Activated naive CD4-positive, alpha-beta T cell treated with anti-CD3 and anti-CD28 coated beads, Interleukin-2, amount 50 U/mL, for 24 hours (primary cell): ENCODE data around the gene ACSF3.

ENCODE experiments used
- H3K27ac Mint-ChIP-seq: one replicate; pipeline ENCODE4 v1.8.0; 2021; ENCODE audit warnings: mild to moderate bottlenecking, mixed read lengths
- H3K27me3 Mint-ChIP-seq: one replicate; pipeline ENCODE4 v1.8.0; 2021; ENCODE audit warnings: mixed read lengths
- H3K36me3 Mint-ChIP-seq: one replicate; pipeline ENCODE4 v1.8.0; 2021; ENCODE audit warnings: mixed read lengths
- H3K4me1 Mint-ChIP-seq: one replicate; pipeline ENCODE4 v1.8.0; 2021; ENCODE audit warnings: mixed read lengths
- H3K4me3 Mint-ChIP-seq: one replicate; pipeline ENCODE4 v1.8.0; 2021; ENCODE audit warnings: mild to moderate bottlenecking, mixed read lengths
- H3K9me3 Mint-ChIP-seq: one replicate; pipeline ENCODE4 v1.8.0; 2021; ENCODE audit warnings: mixed read lengths

ACSF3 gene

DNA sequence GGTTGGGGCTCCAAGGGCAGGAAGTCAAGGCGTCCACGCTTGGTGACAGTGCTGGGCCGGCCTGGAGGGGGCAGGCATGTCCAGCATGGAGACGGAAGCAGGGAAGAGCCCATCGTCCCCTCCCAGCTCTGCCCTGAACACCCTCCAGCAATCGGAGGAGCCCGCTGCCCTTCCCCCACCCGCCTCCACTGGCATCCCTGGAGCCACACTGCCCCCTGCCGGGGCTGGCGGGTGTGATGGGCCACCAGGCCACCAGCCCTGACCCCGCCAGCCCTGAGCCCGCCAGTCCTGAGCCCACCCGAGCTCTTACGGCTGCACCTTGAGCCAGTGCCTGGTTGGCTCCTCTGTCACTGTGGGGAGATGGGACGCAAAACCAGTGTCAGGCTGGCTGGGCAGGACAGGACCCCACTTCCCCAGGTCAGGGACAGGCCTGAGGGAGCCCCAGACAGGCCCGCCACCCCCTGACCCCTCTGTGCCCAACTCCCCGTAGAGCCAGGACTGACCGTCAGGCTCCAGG, 73.8 kb downstream of the ACSF3 start:
- Mint-ChIP-seq H3K9me3 (no peaks in the 10 kb centered on the region), H3K4me1 (peaks cover 6% of the 10 kb centered on the region), H3K4me3 (no peak overlapping the region), H3K27me3 (no peaks in the 10 kb centered on the region), H3K36me3 (no peaks in the 10 kb centered on the region), H3K27ac (no peak overlapping the region)

- no peaks in the 10 kb centered on the region for H3K27me3 Mint-ChIP-seq
- no peaks in the 10 kb centered on the region for H3K9me3 Mint-ChIP-seq
Measured at GRCh38 chr16:89168381-89169189, 74.9 kb downstream of the ACSF3 start.

GRCh38 chr16:89169778-89170177, 76.1 kb downstream of the ACSF3 start:
- H3K4me3 Mint-ChIP-seq = no peak overlapping the region
- no peak overlapping the region for H3K27ac Mint-ChIP-seq
- no peaks in the 10 kb centered on the region for H3K9me3 Mint-ChIP-seq
- H3K27me3 Mint-ChIP-seq = no peaks in the 10 kb centered on the region
- H3K36me3 Mint-ChIP-seq = no peaks in the 10 kb centered on the region
- H3K4me1 Mint-ChIP-seq = peaks cover 6% of the 10 kb centered on the region

More at GRCh38 chr16:89168381-89169189, 74.9 kb downstream of the ACSF3 start:
- Mint-ChIP-seq H3K4me3 (no peak overlapping the region), H3K4me1 (peaks cover 6% of the 10 kb centered on the region), H3K27ac (no peak overlapping the region), H3K36me3 (no peaks in the 10 kb centered on the region)

- H3K4me1 Mint-ChIP-seq = peaks cover 6% of the 10 kb centered on the region
- H3K27me3 Mint-ChIP-seq = no peaks in the 10 kb centered on the region
- H3K4me3 Mint-ChIP-seq = peak overlapping the region; percentile 72
- H3K36me3 Mint-ChIP-seq = no peaks in the 10 kb centered on the region
- no peaks in the 10 kb centered on the region for H3K9me3 Mint-ChIP-seq
- no peak overlapping the region for H3K27ac Mint-ChIP-seq
Measured at GRCh38 chr16:89170346-89171215, 76.9 kb downstream of the ACSF3 start.

GRCh38 chr16:89171216-89172170, 77.8 kb downstream of the ACSF3 start, which contains the start of gene CDH15:
Gene CDH15, plus strand, starts transcription at chr16:89171748. Its CDS starts 84 bp downstream, at chr16:89171832.
- Mint-ChIP-seq H3K36me3 (no peaks in the 10 kb centered on the region), H3K27me3 (no peaks in the 10 kb centered on the region), H3K4me1 (peaks cover 6% of the 10 kb centered on the region), H3K4me3 (peak within 1 kb of the TSS; percentile 72), H3K27ac (no peak within 1 kb of the TSS), H3K9me3 (no peaks in the 10 kb centered on the region)

DNA sequence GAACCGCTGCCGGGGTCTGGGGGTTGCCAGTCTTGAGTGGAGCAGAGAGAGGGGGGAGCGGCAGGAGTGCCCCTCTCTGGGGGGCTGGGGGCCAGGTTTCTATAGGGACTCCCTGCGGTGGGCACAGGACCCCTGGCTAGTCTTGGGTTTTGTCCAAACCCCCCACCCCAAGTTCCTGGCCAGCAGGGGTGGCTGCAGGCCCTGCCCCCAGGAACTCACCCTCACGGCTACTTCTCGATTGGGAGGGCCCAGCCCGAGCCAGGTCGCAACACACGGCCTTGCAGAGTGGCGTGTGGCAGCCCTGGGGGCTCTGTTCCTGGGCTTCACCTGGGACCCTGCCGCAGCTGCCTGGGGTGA, 78.5 kb downstream of the ACSF3 start:
- Mint-ChIP-seq H3K27me3 (no peaks in the 10 kb centered on the region), H3K4me3 (no peak overlapping the region), H3K36me3 (no peaks in the 10 kb centered on the region), H3K27ac (no peak overlapping the region), H3K9me3 (no peaks in the 10 kb centered on the region), H3K4me1 (peaks cover 6% of the 10 kb centered on the region)

- no peaks in the 10 kb centered on the region for H3K27me3 Mint-ChIP-seq
- no peak overlapping the region for H3K4me3 Mint-ChIP-seq
- H3K4me1 Mint-ChIP-seq = peaks cover 6% of the 10 kb centered on the region
- no peaks in the 10 kb centered on the region for H3K36me3 Mint-ChIP-seq
- no peak overlapping the region for H3K27ac Mint-ChIP-seq
- no peaks in the 10 kb centered on the region for H3K9me3 Mint-ChIP-seq
Measured at GRCh38 chr16:89172528-89173173, 79.0 kb downstream of the ACSF3 start.

DNA sequence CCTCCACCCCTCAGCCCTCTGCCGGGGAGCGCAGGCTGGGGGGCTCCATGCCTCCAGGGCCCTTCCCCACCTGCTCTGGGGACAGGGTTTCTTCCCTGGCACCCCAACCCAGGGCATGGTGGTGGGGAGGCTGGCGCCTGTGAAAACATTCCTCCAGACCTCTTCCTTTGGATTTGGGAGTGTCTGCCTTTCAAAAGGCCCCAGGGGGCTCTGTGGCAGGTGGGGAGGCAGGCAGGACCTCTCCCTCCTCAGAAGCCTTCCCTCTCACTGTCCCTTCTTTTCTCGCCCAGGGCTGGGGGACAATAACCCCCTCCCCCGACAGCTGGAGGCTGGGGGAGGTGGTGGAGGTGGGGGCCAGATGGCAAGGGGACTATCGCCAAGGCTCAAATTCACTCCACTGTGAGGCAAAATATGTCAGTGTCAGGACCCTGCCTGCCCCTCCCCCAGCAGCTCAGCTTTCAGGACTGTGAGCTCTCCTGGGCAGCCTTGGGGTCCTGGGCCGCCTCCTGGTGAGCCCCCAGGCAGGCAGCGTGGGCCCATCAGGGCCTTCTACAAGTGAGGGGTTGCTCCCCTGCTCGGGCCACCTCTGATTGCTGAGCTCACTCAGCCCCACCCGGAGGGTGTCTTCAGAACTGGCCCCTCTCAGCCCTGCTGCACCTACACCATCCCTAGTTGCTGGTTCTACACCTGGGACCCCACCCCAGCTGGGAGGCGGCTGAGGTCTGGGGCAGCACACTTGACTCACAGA, 79.7 kb downstream of the ACSF3 start:
- no peaks in the 10 kb centered on the region for H3K9me3 Mint-ChIP-seq

DNA sequence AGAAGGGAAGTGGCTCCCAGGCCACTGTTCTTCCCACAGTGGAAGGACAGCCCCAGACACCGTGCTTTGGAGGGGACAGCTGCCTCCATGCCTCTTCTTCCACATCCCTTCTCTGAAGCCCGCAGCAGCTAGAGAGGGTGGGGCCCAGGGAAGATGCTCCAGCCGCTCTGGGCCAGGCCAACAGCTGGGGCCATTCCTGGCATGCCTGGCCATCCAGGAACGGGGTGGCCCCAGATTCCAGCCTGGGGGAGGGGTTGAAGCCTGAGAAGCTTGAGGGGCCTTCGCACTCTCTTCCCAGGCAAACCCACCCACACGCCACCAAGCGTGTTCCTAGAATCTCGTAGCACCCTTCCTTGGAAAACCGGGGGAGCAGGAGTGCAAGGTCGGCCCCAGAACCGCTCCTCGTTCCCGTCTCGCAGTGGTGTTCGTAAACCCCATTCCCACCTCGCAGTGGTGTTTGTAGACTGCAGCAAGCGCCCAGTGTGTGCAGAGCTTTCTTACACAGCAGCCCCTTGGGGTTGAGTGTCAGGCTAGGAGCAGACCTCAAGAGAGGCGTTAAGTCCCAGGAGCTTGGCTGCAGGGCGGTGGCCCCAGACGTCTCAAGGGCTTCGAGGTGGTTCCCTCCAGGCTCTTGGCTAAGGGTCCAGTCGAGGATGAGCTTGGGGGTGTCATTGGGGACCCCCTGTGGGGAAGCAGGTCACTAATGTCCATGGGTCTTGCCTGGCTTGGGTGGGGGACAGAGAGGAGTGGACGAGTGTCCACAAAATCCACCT, 80.6 kb downstream of the ACSF3 start:
- H3K4me3 Mint-ChIP-seq = no peak overlapping the region
- no peak overlapping the region for H3K27ac Mint-ChIP-seq
- H3K36me3 Mint-ChIP-seq = no peaks in the 10 kb centered on the region
- no peaks in the 10 kb centered on the region for H3K9me3 Mint-ChIP-seq
- peaks cover 6% of the 10 kb centered on the region for H3K4me1 Mint-ChIP-seq
- no peaks in the 10 kb centered on the region for H3K27me3 Mint-ChIP-seq

More for the DNA sequence above, 79.7 kb downstream of the ACSF3 start:
- H3K36me3 Mint-ChIP-seq = no peaks in the 10 kb centered on the region
- no peak overlapping the region for H3K4me3 Mint-ChIP-seq
- H3K27me3 Mint-ChIP-seq = no peaks in the 10 kb centered on the region
- no peak overlapping the region for H3K27ac Mint-ChIP-seq
- H3K4me1 Mint-ChIP-seq = peaks cover 6% of the 10 kb centered on the region

GRCh38 chr16:89174877-89175276, 81.2 kb downstream of the ACSF3 start:
- Mint-ChIP-seq H3K4me3 (no peak overlapping the region), H3K4me1 (peaks cover 6% of the 10 kb centered on the region), H3K27ac (no peak overlapping the region), H3K27me3 (no peaks in the 10 kb centered on the region), H3K9me3 (no peaks in the 10 kb centered on the region), H3K36me3 (no peaks in the 10 kb centered on the region)

DNA sequence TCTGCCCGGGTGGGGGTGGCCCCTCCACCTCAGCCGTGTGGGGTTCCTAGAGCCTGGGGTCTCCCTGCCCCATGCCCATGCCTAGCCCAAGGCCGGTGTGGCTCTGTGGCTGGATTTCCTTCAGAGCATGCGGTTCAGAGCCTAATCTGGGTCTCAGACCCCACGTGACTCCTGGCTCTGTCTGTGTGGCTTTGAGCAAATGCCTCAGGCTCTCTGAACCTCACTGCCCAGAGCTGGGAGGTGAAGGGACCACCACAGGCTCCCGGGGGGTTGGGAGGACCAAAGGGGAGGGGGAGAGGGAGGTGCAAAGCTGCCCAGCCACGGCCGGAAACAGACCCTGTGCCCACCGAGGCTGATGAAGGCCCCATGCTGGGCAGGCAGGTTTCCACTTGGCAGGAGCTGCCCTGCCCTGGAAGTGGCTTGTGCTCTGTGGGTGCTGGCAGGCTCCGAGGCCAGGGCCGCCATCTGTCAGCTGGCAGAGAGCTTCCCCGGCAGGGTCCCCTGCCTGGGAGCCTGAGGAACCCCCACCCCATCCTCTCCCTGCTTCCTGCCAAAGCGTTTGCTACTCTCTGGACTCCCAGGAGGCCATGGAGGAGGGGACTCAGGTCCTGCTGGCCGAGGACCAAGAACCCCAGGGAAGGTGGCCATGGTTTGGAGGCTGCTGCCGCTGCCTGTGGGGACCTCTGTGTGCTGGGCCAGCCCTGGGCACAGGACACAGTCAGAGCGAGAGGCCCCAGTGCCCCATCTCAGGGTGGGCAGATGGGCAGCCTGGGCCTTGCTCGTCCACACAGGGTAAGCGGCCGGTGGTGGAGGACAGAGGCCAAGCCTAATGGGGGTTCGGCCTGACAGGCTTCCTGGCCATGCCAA, 81.9 kb downstream of the ACSF3 start:
- H3K4me3 Mint-ChIP-seq = no peak overlapping the region
- no peak overlapping the region for H3K27ac Mint-ChIP-seq
- no peaks in the 10 kb centered on the region for H3K9me3 Mint-ChIP-seq
- H3K4me1 Mint-ChIP-seq = peaks cover 4% of the 10 kb centered on the region
- H3K36me3 Mint-ChIP-seq = no peaks in the 10 kb centered on the region
- H3K27me3 Mint-ChIP-seq = no peaks in the 10 kb centered on the region

GRCh38 chr16:89176147-89176690, 82.6 kb downstream of the ACSF3 start:
- Mint-ChIP-seq H3K9me3 (no peaks in the 10 kb centered on the region), H3K4me1 (peaks cover 2% of the 10 kb centered on the region), H3K36me3 (no peaks in the 10 kb centered on the region), H3K27ac (no peak overlapping the region), H3K27me3 (no peaks in the 10 kb centered on the region), H3K4me3 (no peak overlapping the region)
